GM19351 (cell line): ENCODE measurements around the gene CRIP2.

ENCODE experiments used
- ATAC-seq: cut with Tn5 transposase; IDR thresholded peaks from one replicate; pipeline ENCODE4 v1.9.1; 2021; ENCODE audit warnings: mild to moderate bottlenecking, moderate library complexity; ENCODE audit not compliant: unreplicated experiment

The CRIP2 gene

GRCh38 chr14:105460116-105460515 is 14.5 kb upstream of the CRIP2 start:
- no peak for ATAC-seq

- ATAC-seq = no peak
Measured at GRCh38 chr14:105460616-105461015, 14.0 kb upstream of the CRIP2 start.

- no peak for ATAC-seq
Measured at GRCh38 chr14:105461903-105462302, 12.7 kb upstream of the CRIP2 start.

- ATAC-seq = no peak
Measured at GRCh38 chr14:105464501-105464900, 10.1 kb upstream of the CRIP2 start.

- no peak for ATAC-seq
Measured at GRCh38 chr14:105465209-105466031, 9.2 kb upstream of the CRIP2 start.

- no peak for ATAC-seq
Measured at GRCh38 chr14:105466531-105467248, 7.9 kb upstream of the CRIP2 start.

- no peak for ATAC-seq
Measured at GRCh38 chr14:105467249-105467941, 7.2 kb upstream of the CRIP2 start.

- ATAC-seq = no peak
Measured at GRCh38 chr14:105467942-105468471, 6.6 kb upstream of the CRIP2 start.

- ATAC-seq = no peak
Measured at GRCh38 chr14:105468621-105469241, 5.9 kb upstream of the CRIP2 start.

GRCh38 chr14:105469456-105470349 is 4.9 kb upstream of the CRIP2 start:
- ATAC-seq = no peak

GRCh38 chr14:105470350-105471296 is 4.0 kb upstream of the CRIP2 start:
- ATAC-seq = no peak

GRCh38 chr14:105471297-105471821 is 3.3 kb upstream of the CRIP2 start:
- ATAC-seq = no peak

GRCh38 chr14:105471823-105472485 is 2.7 kb upstream of the CRIP2 start:
- ATAC-seq = no peak

- no peak for ATAC-seq
Measured at GRCh38 chr14:105472486-105472991, 2.1 kb upstream of the CRIP2 start.

GRCh38 chr14:105473033-105473676 is 1.5 kb upstream of the CRIP2 start:
- ATAC-seq = no peak

- ATAC-seq = no peak
Measured at GRCh38 chr14:105473677-105474482, 741 bp upstream of the CRIP2 start.
